ENCODE measurements around the gene NR1H2. TPM values are rescaled to one million over a fixed set of nuclear protein-coding genes. Genes with fewer than 3 reads are reported as not detected.

NR1H2 gene
- total and polyA plus RNA-seq, 10 of the 15 experiments (the other 5 are each of a cell fraction or from before 2014, with no cell fraction given), result 0.05 to 54.2 (median 35.1) TPM

- peak; percentile 85; the same call in 1 of the 2 replicates for TF ChIP-seq TARDBP (IDR thresholded peaks at IDR 0.05; ENCODE audit: borderline replicate concordance)
- no peak for TF ChIP-seq E2F8 (IDR thresholded peaks at IDR 0.05; ENCODE audit: low read depth, partially characterized antibody)
- TF ChIP-seq ZNF622 (IDR thresholded peaks at IDR 0.05), result no peak
- no peak for TF ChIP-seq EZH2 (IDR thresholded peaks at IDR 0.05; ENCODE audit: borderline replicate concordance, control insufficient read depth, low read depth, low read length)
- TF ChIP-seq HDGF (IDR thresholded peaks at IDR 0.05), result 0 out of 2 replicates have a peak, but pooled peaks have one; percentile 15
- no peak for TF ChIP-seq SREBF1 (IDR thresholded peaks at IDR 0.05; ENCODE audit: low read length)
- no peak for TF ChIP-seq MEF2A (IDR thresholded peaks at IDR 0.05; ENCODE audit: insufficient read depth, low read depth, low read length)
- peak; percentile 63; the same call in 1 of the 2 replicates for TF ChIP-seq SMARCA5 (IDR thresholded peaks at IDR 0.05)
- no peak for TF ChIP-seq RAD51 (IDR thresholded peaks at IDR 0.05)
- no peak; the same call in 1 of the 2 replicates for TF ChIP-seq HCFC1 (IDR thresholded peaks at IDR 0.05; ENCODE audit: low read length)
- TF ChIP-seq SMAD1 (IDR thresholded peaks at IDR 0.05; ENCODE audit: low read depth, partially characterized antibody), result no peak
- peak; percentile 76 for TF ChIP-seq POLR2A (IDR thresholded peaks at IDR 0.05; ENCODE audit: low read depth, low read length)
- TF ChIP-seq MTA3 (IDR thresholded peaks at IDR 0.05; ENCODE audit: borderline replicate concordance, low read length), result peak; percentile 14; the same call in 1 of the 2 replicates
- TF ChIP-seq MLLT1 (IDR thresholded peaks at IDR 0.05), result no peak
- peak; percentile 91 for TF ChIP-seq TCF12 (IDR thresholded peaks at IDR 0.05; ENCODE audit: low read depth, low read length)
- TF ChIP-seq ZNF207 (IDR thresholded peaks at IDR 0.05; ENCODE audit: borderline replicate concordance), result no peak
- TF ChIP-seq E4F1 (IDR thresholded peaks at IDR 0.05; ENCODE audit: borderline replicate concordance, partially characterized antibody), result no peak
- TF ChIP-seq SUPT20H (IDR thresholded peaks at IDR 0.05; ENCODE audit: borderline replicate concordance, control insufficient read depth, low read depth, low read length), result no peak
- TF ChIP-seq RBBP5 (conservative IDR thresholded peaks at IDR 0.05), result no peak
- peak; percentile 61 for TF ChIP-seq ELK1 (IDR thresholded peaks at IDR 0.05; ENCODE audit: low read depth, low read length)
- TF ChIP-seq SIN3A (IDR thresholded peaks at IDR 0.05; ENCODE audit: low read depth, low read length), result no peak
- 0 out of 2 replicates have a peak, but pooled peaks have one; percentile 81 for TF ChIP-seq RCOR1 (conservative IDR thresholded peaks at IDR 0.05; ENCODE audit: low read depth, low read length)
- TF ChIP-seq ZNF384 (IDR thresholded peaks at IDR 0.05; ENCODE audit: borderline replicate concordance, low read depth, low read length), result no peak
- TF ChIP-seq CBFB (IDR thresholded peaks at IDR 0.05; ENCODE audit: low read depth), result peak; percentile 83
- TF ChIP-seq POLR2AphosphoS5 (IDR thresholded peaks at IDR 0.05; ENCODE audit: low read length), result 0 out of 2 replicates have a peak, but pooled peaks have one; percentile 49
Observed at GRCh38 chr19:50419580-50420035, 43.4 kb downstream of the NR1H2 start (continued).

All from GM12878 (cell line).